NB4 (cell line): ENCODE data around the gene LDB3.

Experiments used
- DNase-seq: peaks from one replicate; pipeline ENCODE4 v3.0.0; 2010; ENCODE audit warnings: low read depth
- H3K4me3 ChIP-seq: one replicate; pipeline ENCODE4 v1.5.1; 2011; ENCODE audit warnings: mild to moderate bottlenecking, low read depth, low read length, moderate library complexity
- CTCF ChIP-seq: IDR thresholded peaks from one replicate; pipeline ENCODE4 v1.5.1; 2012; ENCODE audit warnings: low read depth, low read length
- MAX ChIP-seq: IDR thresholded peaks from 2 replicates; pipeline ENCODE4 v1.6.1; 2011; ENCODE audit warnings: low read depth, low read length
- MYC ChIP-seq: IDR thresholded peaks from 2 replicates; pipeline ENCODE4 v1.6.1; 2011; ENCODE audit warnings: low read depth, low read length
- POLR2A ChIP-seq: IDR thresholded peaks from 2 replicates; pipeline ENCODE4 v1.6.1; 2011; ENCODE audit warnings: mild to moderate bottlenecking; ENCODE audit not compliant: insufficient read length; ENCODE audit errors: extremely low read depth

The LDB3 gene

GRCh38 chr10:86710987-86711512, 42.7 kb downstream of the LDB3 start:
- TF ChIP-seq MYC: peak; percentile 84
- peak; percentile 69 for TF ChIP-seq CTCF
- peak; percentile 61 for TF ChIP-seq MAX
- TF ChIP-seq POLR2A: peak; percentile 69
- peak overlapping the region; percentile 43 for H3K4me3 ChIP-seq
- peak; percentile 95 for DNase-seq

- peak; percentile 68 for DNase-seq
- TF ChIP-seq MAX (0 out of 2 replicates have a peak, but pooled peaks have one; percentile 1), POLR2A (no peak)
Measured at GRCh38 chr10:86711513-86712316, 43.4 kb downstream of the LDB3 start.

GRCh38 chr10:86712317-86712707, 44.0 kb downstream of the LDB3 start:
- no peak for TF ChIP-seq MYC
- H3K4me3 ChIP-seq: peak overlapping the region; percentile 64
- peak; percentile 50 for DNase-seq

More at GRCh38 chr10:86711513-86712316, 43.4 kb downstream of the LDB3 start:
- H3K4me3 ChIP-seq: peak overlapping the region; percentile 64

- no peak overlapping the region for H3K4me3 ChIP-seq
- peak; percentile 43 for DNase-seq
- TF ChIP-seq MAX: peak; percentile 19; the same call in 1 of the 2 replicates
- no peak for TF ChIP-seq MYC
Measured at GRCh38 chr10:86715156-86715795, 47.0 kb downstream of the LDB3 start.

GRCh38 chr10:86715836-86716235, 47.5 kb downstream of the LDB3 start:
- H3K4me3 ChIP-seq: no peak overlapping the region
- no peak for TF ChIP-seq MAX
- no peak for TF ChIP-seq CTCF
- TF ChIP-seq MYC: no peak
- no peak for TF ChIP-seq POLR2A
- DNase-seq: no peak

GRCh38 chr10:86716466-86716865, 48.2 kb downstream of the LDB3 start:
- no peak for DNase-seq
- no peak for TF ChIP-seq POLR2A
- no peak for TF ChIP-seq CTCF
- TF ChIP-seq MAX: no peak
- TF ChIP-seq MYC: no peak
- no peak overlapping the region for H3K4me3 ChIP-seq

GRCh38 chr10:86718556-86718955, 50.2 kb downstream of the LDB3 start:
- no peak overlapping the region for H3K4me3 ChIP-seq
- no peak for DNase-seq
- TF ChIP-seq MAX (no peak; the same call in 1 of the 2 replicates), POLR2A (no peak), MYC (no peak), CTCF (no peak)
